Suppressor macrophage treated with lipopolysaccharide for 1 hour (primary cell): ENCODE measurements around the gene GRK7.

ENCODE experiments used
- DNase-seq, 3 donors: peaks; one replicate each; pipeline ENCODE4 v3.0.0-alpha.2; 2020 to 2022

GRK7 gene, protein sequence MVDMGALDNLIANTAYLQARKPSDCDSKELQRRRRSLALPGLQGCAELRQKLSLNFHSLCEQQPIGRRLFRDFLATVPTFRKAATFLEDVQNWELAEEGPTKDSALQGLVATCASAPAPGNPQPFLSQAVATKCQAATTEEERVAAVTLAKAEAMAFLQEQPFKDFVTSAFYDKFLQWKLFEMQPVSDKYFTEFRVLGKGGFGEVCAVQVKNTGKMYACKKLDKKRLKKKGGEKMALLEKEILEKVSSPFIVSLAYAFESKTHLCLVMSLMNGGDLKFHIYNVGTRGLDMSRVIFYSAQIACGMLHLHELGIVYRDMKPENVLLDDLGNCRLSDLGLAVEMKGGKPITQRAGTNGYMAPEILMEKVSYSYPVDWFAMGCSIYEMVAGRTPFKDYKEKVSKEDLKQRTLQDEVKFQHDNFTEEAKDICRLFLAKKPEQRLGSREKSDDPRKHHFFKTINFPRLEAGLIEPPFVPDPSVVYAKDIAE (N-terminal part only)

GRCh38 chr3:141763088-141763750 is at the start of gene GRK7:
GRK7 (plus strand) TSS chr3:141763408; CDS start chr3:141778285, 14,877 bp downstream.
- no peak for DNase-seq

DNA sequence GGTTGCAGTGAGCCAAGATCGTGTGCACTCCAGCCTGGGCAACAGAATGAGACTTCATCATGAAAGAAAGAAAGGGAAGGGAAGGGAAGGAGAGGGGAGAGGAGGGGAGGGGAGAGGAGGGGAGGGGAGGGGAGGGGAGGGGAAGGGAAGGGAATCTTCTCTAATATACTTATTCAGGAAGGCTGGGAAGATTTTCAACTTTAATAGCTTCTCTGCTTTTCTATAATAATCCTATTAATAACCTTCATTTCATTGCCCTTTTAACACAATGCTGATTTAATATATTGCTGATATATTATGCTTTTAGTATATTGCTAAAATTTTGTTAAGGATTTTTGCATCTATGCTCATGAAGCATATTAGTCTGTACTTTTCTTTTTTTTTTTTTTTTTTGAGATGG is 48.5 kb upstream of the GRK7 start:
- no peak for DNase-seq

DNA sequence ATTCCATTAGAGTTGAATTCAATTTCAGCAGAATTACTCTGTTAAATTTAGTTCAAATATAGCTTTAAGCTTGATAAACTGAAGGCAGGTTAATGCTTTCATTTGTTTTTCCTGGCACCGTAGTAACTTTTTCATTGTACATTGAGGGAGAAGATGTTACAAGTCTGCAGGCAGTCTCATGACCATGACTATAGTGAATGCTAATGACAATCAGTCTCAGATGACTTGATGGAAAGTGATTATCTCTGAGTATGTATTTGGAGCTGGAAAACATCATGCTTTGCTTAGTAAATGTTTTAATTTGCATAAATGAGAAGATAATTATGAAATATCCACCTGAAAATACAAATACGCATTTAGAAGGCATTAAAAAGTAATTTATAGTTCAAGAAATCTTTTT is 41.1 kb upstream of the GRK7 start:
- DNase-seq = no peak

DNA sequence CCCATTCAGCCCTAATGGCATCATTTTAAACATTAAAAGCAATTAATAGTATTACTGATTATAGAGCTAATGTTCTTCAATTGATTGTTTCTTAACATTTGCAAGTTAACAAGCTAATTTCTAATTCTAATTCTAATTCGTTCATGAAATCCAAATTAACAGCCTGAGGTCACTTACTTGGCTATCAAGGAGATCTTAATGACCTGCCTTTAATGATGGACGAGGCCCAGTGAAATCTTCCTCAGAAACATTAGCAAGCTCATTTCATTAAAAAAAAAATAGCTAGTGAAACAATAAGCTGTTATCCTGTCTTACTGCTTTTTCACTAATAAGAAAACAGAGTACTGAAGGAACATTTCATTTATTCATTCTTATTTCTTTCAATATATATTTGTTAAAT is 40.6 kb upstream of the GRK7 start:
- DNase-seq = no peak

- DNase-seq = no peak
Measured at GRCh38 chr3:141723255-141723654, 40.0 kb upstream of the GRK7 start.

GRCh38 chr3:141724186-141724585 is 39.0 kb upstream of the GRK7 start:
- DNase-seq = no peak

DNA sequence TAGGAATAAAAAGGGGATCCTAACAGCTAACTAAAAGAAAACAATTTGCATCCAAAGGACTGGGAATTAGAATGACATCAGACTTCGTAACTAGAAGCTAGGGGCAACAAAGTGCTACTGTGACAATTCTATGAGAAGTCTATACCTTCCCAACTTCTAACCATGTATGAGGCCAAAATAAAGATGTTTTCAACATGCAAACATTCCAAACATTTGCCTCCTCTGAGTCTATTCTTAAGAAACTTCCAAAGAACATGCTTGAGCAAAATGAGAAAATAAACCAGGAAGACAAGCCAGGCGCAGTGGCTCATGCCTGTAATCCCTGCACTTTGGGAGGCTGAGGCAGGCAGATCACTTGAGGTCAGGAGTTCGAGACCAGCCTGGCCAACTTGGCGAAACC is 38.2 kb upstream of the GRK7 start:
- DNase-seq = no peak

- no peak for DNase-seq
Measured at GRCh38 chr3:141726483-141726882, 36.7 kb upstream of the GRK7 start.

- no peak for DNase-seq
Measured at GRCh38 chr3:141728355-141728892, 34.8 kb upstream of the GRK7 start.

DNA sequence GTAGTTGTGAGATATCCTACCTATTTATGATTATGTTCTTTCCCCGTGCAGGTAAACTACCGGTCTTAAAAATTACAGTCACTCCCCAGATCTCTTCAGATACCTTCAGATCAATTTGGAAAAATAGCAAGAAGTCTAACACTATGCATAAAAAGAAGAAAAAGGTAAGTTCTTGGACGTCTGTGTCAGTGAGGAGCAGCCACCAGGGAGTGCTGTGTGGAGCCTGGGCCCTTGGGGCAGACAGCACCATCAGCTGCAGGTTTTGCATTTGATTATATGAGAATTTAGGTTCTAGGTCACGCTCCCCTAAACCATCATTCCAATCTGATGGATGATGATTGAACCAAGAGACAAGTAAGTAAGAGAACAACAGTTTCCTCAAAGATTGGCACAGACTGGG is 34.0 kb upstream of the GRK7 start:
- DNase-seq = no peak

DNA sequence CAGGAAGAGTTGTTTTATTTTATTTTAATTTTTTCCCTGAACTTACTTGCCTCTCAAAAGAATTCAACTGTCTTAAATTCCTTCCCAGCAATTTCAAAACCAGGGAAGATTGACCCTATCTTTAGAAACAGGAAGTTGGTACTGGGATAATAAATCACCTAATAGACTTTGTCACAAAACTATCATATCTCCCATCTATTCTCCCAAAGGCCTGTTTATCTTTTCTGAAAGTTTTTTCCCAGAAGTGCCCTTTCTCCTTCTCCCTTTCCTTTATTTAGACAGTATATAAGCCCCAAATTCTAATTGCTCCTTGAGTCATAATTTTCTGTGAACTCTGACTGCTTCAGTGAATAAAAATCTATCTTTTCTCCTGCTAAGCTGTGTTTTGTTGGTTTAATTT is 28.0 kb upstream of the GRK7 start:
- DNase-seq = no peak

GRCh38 chr3:141735770-141736465 is 27.3 kb upstream of the GRK7 start:
- DNase-seq = no peak

GRCh38 chr3:141737093-141737492 is 26.1 kb upstream of the GRK7 start:
- DNase-seq = peak; percentile 27 to 49 (median 39)

- DNase-seq = no peak
Measured at GRCh38 chr3:141737678-141738021, 25.6 kb upstream of the GRK7 start.

- peak; percentile 98 to 99 (median 99) for DNase-seq
Measured at GRCh38 chr3:141738022-141738890, 25.0 kb upstream of the GRK7 start, which contains the start of gene RNF7. RNF7 (plus strand) TSS chr3:141738298; CDS start chr3:141738342, 44 bp downstream.

DNA sequence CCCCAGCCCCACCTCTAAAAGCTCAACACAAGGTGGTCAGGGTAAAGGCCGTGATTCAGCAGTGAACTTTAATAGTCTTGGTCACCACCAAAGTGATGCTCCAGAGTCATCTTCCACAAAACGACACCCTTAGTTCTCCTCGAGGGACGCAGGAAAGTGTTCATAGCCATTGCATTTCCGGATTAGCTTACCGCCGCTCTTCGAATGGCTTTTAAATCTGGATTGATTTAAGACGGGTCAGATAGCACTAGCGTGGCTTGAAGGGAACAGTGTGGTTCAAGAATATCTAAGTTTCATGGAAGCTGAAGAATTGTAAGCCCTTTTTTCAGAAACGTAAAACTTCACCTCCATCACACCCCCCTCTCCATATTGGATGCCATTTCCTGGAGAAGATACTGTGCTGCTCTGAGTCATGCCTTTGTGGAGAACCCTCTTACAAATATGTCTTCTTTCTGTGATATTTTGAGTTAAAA is 24.3 kb upstream of the GRK7 start:
- DNase-seq = peak; percentile 53 to 69 (median 60)

- no peak for DNase-seq
Measured at GRCh38 chr3:141739731-141740130, 23.5 kb upstream of the GRK7 start.

GRCh38 chr3:141740349-141740748 is 22.9 kb upstream of the GRK7 start:
- DNase-seq = no peak

DNA sequence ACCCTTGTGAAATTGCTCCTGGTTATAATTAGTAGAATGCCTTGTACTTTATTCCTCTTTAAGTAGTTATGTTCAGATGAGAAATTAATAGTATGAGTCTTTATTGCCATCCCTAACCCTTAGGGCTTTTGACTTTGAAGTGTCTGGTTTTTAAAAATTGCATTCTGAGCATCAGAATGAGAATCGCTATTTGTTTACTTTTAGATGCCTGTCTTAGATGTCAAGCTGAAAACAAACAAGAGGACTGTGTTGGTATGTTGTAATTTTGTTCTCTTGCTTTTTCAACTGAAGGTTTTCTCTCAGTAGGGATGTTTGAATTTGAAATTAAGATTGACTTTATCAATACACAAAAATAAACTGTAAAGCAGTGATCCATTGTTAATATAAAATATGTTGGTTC is 19.9 kb upstream of the GRK7 start:
- DNase-seq = no peak

- DNase-seq = no peak
Measured at GRCh38 chr3:141746962-141747361, 16.2 kb upstream of the GRK7 start.

DNA sequence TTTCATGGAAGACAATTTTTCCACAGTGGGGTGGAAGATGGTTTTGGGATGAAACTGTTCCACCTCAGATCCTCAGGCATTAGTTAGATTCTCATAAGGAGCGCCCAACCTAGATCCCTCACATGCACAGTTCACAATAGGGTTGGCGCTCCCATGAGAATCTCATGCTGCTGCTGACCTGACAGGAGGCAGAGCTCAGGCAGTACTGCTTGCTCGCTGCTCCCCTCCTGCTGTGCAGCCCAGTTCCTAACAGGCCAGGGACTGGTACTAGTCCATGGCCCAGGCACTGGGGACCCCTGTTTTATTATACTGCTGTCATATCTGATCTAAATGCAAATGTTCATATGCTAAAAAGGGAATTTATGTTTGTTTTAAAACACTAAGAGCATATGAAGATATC is 9.8 kb upstream of the GRK7 start:
- DNase-seq = no peak

- no peak for DNase-seq
Measured at GRCh38 chr3:141754032-141754431, 9.2 kb upstream of the GRK7 start.
